GM12873 (cell line): ENCODE data around the gene OSBPL9.

ENCODE experiments used
- TF ChIP-seq, protein P1 (sequence below): IDR thresholded peaks from 2 replicates; pipeline ENCODE4 v1.5.1; 2012; ENCODE audit warnings: low read depth, mild to moderate bottlenecking, moderate library complexity, low read length, control low read depth; ENCODE audit not compliant: insufficient read depth; ENCODE audit errors: missing control alignments

Gene OSBPL9

DNA sequence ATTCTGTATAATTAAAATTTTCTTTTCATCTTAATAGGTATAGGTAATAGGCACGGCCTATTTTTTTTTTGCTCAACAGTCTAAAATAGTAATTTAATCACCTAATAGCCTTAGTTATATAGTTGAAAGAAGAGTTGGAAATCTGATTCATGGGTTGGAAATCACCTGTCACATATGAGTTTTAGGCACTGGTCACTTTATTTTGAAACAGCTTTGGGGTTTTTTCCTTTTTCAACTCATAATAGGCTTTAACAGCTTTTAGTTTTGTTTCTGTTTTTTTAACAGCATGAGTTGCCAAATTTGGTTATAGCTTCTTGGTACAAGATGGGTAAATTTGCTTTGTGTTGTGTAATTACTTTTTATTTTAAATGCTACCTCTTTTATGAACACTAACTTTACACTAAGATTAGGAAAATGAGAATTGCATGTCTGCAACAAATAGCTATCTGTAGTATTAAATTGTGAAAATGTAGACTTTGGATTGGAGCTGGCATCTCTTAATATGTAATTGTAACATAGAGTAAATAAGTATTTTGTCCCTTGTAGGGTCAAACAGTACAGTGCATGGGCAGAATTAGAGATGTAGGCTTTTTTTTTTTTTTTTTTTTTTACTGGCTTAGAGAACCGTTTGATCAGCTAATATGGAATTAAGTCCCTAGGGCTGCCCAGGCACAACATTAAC lies 109.8 kb downstream of the OSBPL9 start:
- TF ChIP-seq, protein P1, sequence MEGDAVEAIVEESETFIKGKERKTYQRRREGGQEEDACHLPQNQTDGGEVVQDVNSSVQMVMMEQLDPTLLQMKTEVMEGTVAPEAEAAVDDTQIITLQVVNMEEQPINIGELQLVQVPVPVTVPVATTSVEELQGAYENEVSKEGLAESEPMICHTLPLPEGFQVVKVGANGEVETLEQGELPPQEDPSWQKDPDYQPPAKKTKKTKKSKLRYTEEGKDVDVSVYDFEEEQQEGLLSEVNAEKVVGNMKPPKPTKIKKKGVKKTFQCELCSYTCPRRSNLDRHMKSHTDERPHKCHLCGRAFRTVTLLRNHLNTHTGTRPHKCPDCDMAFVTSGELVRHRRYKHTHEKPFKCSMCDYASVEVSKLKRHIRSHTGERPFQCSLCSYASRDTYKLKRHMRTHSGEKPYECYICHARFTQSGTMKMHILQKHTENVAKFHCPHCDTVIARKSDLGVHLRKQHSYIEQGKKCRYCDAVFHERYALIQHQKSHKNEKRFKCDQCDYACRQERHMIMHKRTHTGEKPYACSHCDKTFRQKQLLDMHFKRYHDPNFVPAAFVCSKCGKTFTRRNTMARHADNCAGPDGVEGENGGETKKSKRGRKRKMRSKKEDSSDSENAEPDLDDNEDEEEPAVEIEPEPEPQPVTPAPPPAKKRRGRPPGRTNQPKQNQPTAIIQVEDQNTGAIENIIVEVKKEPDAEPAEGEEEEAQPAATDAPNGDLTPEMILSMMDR, result no peak

DNA sequence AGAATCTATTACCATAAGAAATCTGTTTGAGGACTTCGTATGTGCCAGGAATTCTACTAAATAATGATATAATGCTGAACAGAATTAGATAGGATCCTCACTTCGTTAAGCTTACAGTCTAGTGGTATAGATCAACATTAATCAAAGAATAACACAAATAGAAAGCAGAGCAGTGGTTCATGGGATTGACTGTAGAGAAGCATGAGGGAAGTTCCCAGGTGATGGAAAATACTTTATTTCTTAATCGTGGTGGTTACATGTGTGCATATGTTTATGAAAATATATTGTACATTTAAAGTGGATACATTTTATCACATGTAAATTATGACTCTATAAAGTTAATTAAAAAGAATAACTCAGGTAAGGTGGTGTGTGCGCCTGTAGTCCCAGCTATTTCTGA lies 110.5 kb downstream of the OSBPL9 start:
- TF ChIP-seq, protein P1, result no peak

DNA sequence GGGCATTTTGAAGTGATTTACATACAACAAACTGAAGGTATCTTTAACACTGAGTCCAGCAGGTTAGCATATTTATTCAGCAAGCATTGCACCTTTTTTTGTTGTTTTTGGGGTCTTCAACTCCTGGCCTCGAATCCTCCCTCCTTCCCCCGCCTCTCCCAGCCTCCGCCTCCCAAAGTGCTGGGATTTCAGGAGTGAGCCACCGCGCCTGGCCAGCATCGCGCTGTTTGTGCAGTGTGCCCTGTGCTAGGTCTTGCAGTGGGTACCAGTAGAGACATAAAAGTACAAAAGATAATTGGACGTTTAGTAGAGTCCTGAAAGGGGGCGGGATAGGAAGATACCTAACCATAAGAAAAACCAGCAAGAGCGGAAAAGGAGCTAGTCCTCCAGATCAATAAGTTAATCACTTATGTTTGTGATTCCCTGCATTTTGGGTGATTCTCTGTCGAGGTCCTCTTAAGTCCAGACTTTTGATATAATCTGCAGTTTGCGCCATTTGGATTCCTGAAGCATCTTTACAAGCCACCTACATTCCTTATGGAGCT lies 111.8 kb downstream of the OSBPL9 start:
- TF ChIP-seq, protein P1, result no peak

DNA sequence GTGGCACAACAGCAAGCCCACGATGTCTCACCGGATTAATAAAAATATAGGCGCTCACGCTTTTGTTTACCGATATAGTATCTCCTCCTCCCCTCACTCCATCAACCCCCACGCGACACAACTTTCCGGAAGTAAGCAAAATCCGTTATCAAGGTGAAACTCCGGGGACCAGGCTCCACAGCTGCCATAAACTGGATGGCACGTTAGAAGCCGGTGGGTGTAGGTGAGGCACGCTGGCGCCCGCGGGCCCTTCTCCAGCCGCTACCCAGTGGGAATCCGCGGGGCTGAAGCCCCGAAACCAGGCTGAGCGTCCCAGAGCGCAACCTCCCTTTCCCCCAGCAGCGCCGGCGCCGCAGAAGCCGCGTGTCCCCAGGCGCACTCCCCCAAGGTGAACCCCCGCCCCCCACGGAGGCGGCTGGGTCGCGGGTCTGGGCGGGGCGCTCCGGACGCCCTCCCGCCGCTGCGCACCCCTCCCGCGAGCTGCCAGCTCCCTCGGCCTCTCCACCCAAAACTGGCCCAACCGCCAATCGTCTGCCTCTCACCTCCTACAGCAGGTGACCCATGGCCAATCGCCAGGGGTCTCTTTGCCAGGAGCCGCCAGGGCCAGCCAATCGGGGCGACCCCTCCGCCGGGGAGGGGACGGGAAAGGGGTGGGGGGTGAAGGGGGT lies 112.4 kb downstream of the OSBPL9 start:
- TF ChIP-seq, protein P1, result no peak

DNA sequence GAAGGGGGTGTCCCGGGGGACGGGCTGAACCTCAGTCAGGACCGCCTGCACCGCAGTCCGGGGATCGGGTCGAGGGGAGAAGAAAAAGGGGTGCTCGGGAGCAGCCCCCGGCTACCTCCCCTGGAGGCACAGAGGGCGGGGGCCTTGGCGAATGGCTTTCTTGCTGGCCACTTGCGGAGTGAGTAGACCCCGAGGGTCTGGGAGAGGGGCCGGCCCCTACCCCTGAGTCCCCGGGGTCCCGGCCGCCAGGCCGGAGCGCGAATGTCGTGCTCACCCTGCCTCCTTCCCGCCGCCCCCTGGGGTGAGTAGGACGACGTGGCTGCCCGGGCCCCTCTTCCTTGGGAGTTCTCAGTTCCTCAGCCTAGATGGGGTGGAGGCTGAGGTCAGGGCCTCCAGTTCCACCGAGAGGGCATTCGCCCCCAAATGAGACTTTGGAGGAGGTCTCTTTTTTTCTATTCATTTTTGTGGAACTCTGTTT lies 113.0 kb downstream of the OSBPL9 start:
- TF ChIP-seq, protein P1, result no peak

DNA sequence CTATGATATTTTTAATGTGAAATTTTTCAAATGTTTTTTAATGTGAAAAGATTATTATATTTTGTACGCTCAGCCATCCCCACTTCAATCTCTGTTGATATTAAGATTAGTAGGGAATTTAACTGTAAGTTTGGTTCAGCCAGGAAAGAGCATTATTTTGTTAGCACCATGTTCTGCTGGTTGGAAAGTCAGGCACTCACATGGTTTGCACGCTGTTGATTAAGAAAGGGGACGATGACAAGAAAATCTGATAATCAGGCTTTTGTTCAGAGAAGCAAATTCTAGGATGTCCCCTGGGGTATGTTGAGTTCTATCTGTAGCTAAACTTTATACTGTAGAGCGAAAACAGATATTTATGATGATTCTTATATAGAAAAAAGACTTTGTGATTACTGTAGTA lies 115.1 kb downstream of the OSBPL9 start:
- TF ChIP-seq, protein P1, result no peak

DNA sequence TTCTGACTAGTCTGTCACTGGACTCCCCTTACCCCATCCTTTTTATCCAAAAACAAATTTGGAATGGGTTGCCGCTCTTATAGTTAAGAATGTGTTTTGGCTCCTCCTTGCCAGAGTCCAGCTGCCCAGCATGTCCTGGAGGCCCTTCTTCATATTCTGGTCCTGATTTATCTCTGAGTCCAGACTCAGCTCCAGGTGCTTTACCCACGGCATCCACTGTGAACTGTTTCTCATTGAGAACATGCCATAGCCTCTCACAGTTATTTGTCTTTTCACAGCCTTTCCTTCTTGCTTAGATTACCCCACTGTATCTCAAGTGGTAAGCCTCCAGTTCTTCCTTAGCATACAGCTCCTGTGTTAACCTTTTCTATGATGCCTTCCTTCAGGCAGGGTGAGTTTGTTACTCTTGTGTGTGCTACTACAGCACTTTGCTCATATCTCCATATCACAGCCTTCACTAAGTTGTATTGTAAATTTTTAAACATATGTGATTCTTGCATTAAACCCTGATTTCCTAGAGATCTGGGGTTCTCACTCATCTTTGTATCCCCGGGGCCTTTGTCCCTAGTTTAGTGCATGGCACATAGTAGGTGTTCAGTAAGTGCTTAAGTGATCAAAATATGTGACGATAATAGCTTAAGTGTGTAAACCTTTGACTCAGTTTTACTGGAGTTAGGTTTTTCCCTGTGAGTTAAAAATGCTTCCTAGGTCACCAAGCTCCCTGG lies 116.0 kb downstream of the OSBPL9 start:
- TF ChIP-seq, protein P1, result no peak
